Measurements from ENCODE around the gene ABCA12. TPM values are rescaled to one million over a fixed set of nuclear protein-coding genes. Genes with fewer than 3 reads are reported as not detected.
"Not testable (repeated sequence)": the region's sequence is repeated elsewhere in the genome, so short reads cannot be mapped to it uniquely, and the experiment has no call there.

Gene ABCA12
- polyA plus RNA-seq, 1 experiment: 0.04 TPM

GRCh38 chr2:215171796-215172195 lies 33.4 kb upstream of the ABCA12 start:
- DNase-seq (ENCODE audit: low read depth, low spot score): no peak
- CTCF ChIA-PET: no interaction called here
- Histone ChIP-seq H3K27ac (ENCODE audit: low read depth, low read length) (no peak overlapping the region), H3K4me3 (ENCODE audit: low read depth, low read length) (no peak overlapping the region), H3K27me3 (ENCODE audit: control insufficient read depth, insufficient read depth, low read length) (no peaks in the 10 kb centered on the region), H3K9me3 (ENCODE audit: control insufficient read depth, insufficient read depth, low read length) (no peaks in the 10 kb centered on the region)
- TF ChIP-seq, protein P1, sequence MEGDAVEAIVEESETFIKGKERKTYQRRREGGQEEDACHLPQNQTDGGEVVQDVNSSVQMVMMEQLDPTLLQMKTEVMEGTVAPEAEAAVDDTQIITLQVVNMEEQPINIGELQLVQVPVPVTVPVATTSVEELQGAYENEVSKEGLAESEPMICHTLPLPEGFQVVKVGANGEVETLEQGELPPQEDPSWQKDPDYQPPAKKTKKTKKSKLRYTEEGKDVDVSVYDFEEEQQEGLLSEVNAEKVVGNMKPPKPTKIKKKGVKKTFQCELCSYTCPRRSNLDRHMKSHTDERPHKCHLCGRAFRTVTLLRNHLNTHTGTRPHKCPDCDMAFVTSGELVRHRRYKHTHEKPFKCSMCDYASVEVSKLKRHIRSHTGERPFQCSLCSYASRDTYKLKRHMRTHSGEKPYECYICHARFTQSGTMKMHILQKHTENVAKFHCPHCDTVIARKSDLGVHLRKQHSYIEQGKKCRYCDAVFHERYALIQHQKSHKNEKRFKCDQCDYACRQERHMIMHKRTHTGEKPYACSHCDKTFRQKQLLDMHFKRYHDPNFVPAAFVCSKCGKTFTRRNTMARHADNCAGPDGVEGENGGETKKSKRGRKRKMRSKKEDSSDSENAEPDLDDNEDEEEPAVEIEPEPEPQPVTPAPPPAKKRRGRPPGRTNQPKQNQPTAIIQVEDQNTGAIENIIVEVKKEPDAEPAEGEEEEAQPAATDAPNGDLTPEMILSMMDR (IDR thresholded peaks at IDR 0.05; ENCODE audit: low read depth, low read length): no peak
- POLR2A ChIA-PET: no interaction called here

DNA sequence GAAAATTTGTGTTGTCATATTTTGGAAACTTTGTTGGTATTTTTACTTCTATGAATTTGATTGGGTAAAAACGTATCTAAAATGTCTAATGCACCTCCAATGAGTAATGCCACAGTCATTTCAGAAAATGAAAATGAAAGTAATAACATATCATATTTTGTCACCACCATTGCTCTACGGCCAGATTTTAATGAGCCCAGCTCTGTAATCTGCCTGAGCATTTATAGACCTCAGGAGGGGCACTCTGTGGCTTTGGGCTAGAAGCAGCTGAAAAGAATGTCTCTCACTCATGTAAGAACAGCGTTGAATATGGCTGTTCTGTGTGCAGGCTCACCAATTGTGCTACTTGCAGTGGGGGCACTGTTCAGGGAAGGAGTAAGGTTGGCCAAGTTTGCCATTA lies 32.7 kb upstream of the ABCA12 start:
- POLR2A ChIA-PET: no interaction called here
- CTCF ChIA-PET: no interaction called here
- Histone ChIP-seq H3K27me3 (ENCODE audit: control insufficient read depth, insufficient read depth, low read length) (no peaks in the 10 kb centered on the region), H3K4me3 (ENCODE audit: low read depth, low read length) (peak overlapping the region; percentile 42), H3K27ac (ENCODE audit: low read depth, low read length) (no peak overlapping the region), H3K9me3 (ENCODE audit: control insufficient read depth, insufficient read depth, low read length) (no peaks in the 10 kb centered on the region)
- no peak for DNase-seq (ENCODE audit: low read depth, low spot score)
- TF ChIP-seq, protein P1 (IDR thresholded peaks at IDR 0.05; ENCODE audit: low read depth, low read length): no peak

DNA sequence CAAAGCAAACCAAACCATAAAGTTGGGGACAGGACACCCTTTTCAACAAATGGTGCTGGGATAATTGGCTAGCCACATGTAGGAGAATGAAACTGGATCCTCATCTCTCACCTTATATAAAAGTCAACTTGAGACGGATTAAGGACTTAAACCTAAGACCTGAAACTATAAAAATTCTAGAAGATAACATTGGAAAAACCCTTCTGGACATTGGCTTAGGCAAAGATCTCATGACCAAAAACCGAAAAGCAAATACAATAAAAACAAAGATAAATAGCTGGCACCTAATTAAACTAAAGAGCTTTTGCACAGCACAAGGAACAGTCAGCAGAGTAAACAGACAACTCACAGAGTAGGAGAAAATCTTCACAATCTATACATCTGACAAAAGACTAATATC lies 28.1 kb upstream of the ABCA12 start:
- H3K9me3 ChIP-seq (ENCODE audit: control insufficient read depth, insufficient read depth, low read length); H3K27ac ChIP-seq (ENCODE audit: low read depth, low read length); CTCF ChIA-PET; POLR2A ChIA-PET; DNase-seq (ENCODE audit: low read depth, low spot score); H3K27me3 ChIP-seq (ENCODE audit: control insufficient read depth, insufficient read depth, low read length); H3K4me3 ChIP-seq (ENCODE audit: low read depth, low read length): not testable (repeated sequence)

- POLR2A ChIA-PET; H3K9me3 ChIP-seq (ENCODE audit: control insufficient read depth, insufficient read depth, low read length); H3K4me3 ChIP-seq (ENCODE audit: low read depth, low read length); H3K27me3 ChIP-seq (ENCODE audit: control insufficient read depth, insufficient read depth, low read length); CTCF ChIA-PET; H3K27ac ChIP-seq (ENCODE audit: low read depth, low read length); DNase-seq (ENCODE audit: low read depth, low spot score): not testable (repeated sequence)
Measured at GRCh38 chr2:215163319-215163718, 24.9 kb upstream of the ABCA12 start.

DNA sequence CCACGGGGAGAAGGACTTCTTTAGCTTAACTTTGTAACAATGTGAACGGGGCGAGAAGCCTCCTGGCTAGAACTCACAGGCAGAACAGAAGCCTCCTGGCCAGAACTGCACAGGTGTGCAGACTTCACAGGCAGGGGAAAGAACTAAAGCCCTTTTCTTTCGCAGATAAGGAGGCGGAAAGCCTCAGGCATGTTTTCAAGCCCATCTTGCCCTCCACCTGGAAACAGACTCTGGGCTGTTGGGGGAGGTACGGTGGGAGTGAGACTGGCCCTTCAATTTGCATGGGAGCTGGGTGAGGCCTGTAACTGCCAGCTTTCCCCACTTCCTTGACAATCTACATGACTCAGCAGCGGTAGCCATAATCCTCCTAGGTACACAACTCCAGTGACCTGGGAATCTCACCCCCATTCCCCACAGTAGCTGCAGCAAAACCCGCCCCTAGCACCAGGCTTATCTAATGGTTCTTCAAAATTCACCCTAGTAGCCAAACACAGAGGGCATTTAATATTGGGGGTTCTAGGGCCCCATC lies 22.9 kb upstream of the ABCA12 start:
- ChIA-PET CTCF (no interaction called here), POLR2A (no interaction called here)
- no peaks in the 10 kb centered on the region; the same call in 1 of the 2 replicates for H3K9me3 ChIP-seq (ENCODE audit: control insufficient read depth, insufficient read depth, low read length)
- no peaks in the 10 kb centered on the region for H3K27me3 ChIP-seq (ENCODE audit: control insufficient read depth, insufficient read depth, low read length)
- H3K4me3 ChIP-seq (ENCODE audit: low read depth, low read length): no peak overlapping the region
- H3K27ac ChIP-seq (ENCODE audit: low read depth, low read length): no peak overlapping the region
- TF ChIP-seq, protein P1 (IDR thresholded peaks at IDR 0.05; ENCODE audit: low read depth, low read length): no peak
- DNase-seq (ENCODE audit: low read depth, low spot score): no peak

DNA sequence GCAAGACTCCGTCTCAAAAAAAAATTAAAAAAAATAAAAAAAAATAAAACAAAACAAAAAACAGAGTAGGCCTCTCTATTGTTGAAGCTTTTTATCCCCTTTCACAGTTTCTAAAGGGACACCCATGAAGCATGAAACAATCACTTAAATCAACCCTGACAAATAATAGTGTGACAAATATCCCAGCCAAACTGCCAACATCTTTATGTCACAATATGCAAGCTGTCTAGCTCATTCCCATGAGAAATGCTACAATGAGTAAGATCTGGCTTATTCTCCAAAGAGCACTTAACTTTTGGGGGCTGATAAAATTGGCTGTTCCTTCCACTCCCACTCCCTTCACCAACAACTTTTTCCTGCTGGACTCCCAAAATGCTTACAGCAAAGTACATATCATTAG lies 21.7 kb upstream of the ABCA12 start:
- ChIA-PET POLR2A (no interaction called here), CTCF (interaction anchor here (1.3 kb wide), 1 partner anchor 110 kb away, joined by 3 read pairs; no protein-coding TSS in a partner anchor)
- no peak for DNase-seq (ENCODE audit: low read depth, low spot score)

More for the DNA sequence above, 21.7 kb upstream of the ABCA12 start:
- TF ChIP-seq, protein P1 (IDR thresholded peaks at IDR 0.05; ENCODE audit: low read depth, low read length): no peak
- H3K9me3 ChIP-seq (ENCODE audit: control insufficient read depth, insufficient read depth, low read length): no peaks in the 10 kb centered on the region; the same call in 1 of the 2 replicates
- no peaks in the 10 kb centered on the region for H3K27me3 ChIP-seq (ENCODE audit: control insufficient read depth, insufficient read depth, low read length)
- no peak overlapping the region for H3K4me3 ChIP-seq (ENCODE audit: low read depth, low read length)
- no peak overlapping the region for H3K27ac ChIP-seq (ENCODE audit: low read depth, low read length)
